Measurements from ENCODE around the gene MYL4.
"Not testable (repeated sequence)": the region's sequence is repeated elsewhere in the genome, so short reads cannot be mapped to it uniquely, and the experiment has no call there.

The MYL4 gene

GRCh38 chr17:47203984-47204721, 5.0 kb upstream of the MYL4 start:
- no peaks in the 10 kb centered on the region for H3K27me3 Mint-ChIP-seq
- H3K9me3 Mint-ChIP-seq: no peaks in the 10 kb centered on the region
- DNase-seq: peak; percentile 26 to 39 (median 31)
- peak; percentile 61 for ATAC-seq (replicated peaks)
- no peaks in the 10 kb centered on the region for H3K36me3 Mint-ChIP-seq (ENCODE audit: insufficient read depth)
- H3K4me1 Mint-ChIP-seq (ENCODE audit: low read depth in 2 of 2): peaks cover 40 to 48% of the 10 kb centered on the region in 2 donors
- peak overlapping the region; percentile 57 to 95 for H3K27ac Mint-ChIP-seq
- H3K4me3 Mint-ChIP-seq: peak overlapping the region; percentile 76 to 83

DNA sequence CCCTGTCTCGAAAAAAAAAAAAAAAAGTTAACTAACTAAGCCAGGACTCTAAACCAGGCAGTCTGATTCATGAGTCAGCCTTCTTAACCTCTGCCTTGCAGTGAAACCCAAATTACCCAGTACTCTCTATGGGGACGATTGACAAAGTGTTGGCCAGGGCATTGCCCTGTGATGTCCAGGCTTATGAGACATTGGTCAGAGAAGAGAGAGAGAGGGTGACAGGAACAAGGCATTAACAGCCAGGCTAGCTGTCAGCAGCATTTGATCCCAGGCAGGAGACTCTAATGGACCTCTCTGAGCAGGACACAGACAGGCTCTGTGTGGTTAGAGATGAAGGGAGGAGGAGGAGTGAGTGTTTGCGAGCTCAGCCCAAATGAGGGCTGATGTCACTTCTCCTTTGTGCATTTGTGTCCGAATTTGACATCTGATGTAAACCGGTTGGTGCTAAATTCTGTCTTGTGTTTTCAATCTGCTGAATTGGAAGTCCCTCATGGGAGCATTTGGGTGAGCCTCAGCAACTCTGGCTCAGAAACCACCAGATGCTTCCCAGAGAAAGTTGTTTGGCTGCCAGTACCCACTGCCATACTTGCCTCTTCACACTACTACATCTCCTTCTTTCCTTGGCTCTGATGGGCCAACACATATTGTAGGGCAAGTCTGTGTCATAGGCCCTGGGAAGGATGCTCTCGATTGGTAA, 4.3 kb upstream of the MYL4 start:
- Mint-ChIP-seq H3K27me3 (no peaks in the 10 kb centered on the region), H3K4me3 (peak overlapping the region; percentile 76 to 83), H3K4me1 (ENCODE audit: low read depth in 2 of 2) (peaks cover 40 to 52% of the 10 kb centered on the region in 2 donors), H3K36me3 (ENCODE audit: insufficient read depth) (no peaks in the 10 kb centered on the region), H3K9me3 (no peaks in the 10 kb centered on the region), H3K27ac (peak overlapping the region; percentile 57 to 95)
- peak; percentile 66 for ATAC-seq (replicated peaks)
- peak in 2 of 3 experiments; percentile 18 to 42 for DNase-seq

- Mint-ChIP-seq H3K4me3 (peak overlapping the region; percentile 76 to 83), H3K27me3 (no peaks in the 10 kb centered on the region), H3K36me3 (ENCODE audit: insufficient read depth) (no peaks in the 10 kb centered on the region), H3K4me1 (ENCODE audit: low read depth in 2 of 2) (peaks cover 38 to 51% of the 10 kb centered on the region in 2 donors), H3K27ac (peak overlapping the region; percentile 57 to 95), H3K9me3 (no peaks in the 10 kb centered on the region)
- peak; percentile 51 to 58 (median 53) for DNase-seq
- peak; percentile 75 for ATAC-seq (replicated peaks)
Measured at GRCh38 chr17:47205419-47205963, 3.7 kb upstream of the MYL4 start.

DNA sequence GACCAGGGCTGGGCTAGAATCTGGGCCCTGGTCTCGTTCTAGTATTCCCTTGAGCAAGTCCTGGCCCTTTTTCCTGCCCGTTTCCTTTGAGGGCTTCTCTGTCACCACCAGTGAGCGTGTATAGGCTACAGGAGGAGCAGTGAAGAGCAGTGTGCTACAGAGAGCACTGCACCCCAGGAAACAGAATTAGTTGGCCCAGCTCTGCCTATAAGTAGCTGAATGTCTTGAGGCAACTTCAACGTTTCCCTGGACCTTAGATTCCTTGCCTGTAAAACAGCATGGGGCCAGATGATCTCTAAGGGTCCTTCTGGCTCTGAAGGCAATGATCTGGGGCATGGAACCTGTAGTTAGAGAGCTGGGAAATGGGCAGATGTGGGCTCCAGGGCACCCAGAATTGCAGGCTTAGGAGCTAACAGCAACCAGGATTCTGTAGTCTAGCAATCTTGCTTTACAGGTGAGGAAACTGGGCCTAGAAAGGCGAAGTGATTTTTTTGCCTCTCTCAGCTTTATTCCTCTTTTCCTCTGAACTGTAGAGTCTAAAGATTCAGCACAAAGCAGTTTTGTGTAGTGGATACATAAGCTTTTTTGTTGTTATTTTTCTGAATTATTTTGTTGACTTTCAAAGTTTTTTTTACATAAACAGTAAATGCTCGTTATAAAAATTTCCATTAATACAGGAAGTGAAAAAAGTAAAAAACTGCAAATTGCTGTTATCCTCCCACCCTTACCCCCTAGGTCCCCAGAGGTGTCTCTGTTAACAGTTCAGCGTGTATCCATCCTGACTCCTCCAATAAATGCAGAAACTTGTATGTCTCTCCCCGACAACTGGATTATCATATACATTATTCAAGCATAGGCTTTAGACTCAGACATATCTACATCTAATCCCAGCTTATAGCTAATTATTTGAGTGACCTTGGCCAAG, 1.7 kb upstream of the MYL4 start:
- H3K27me3 Mint-ChIP-seq: no peaks in the 10 kb centered on the region
- no peak overlapping the region for H3K4me3 Mint-ChIP-seq
- peaks cover 37 to 50% of the 10 kb centered on the region in 2 donors for H3K4me1 Mint-ChIP-seq (ENCODE audit: low read depth in 2 of 2)
- peak overlapping the region; percentile 57 to 95 for H3K27ac Mint-ChIP-seq
- DNase-seq (no peak), ATAC-seq (replicated peaks) (no peak)
- H3K36me3 Mint-ChIP-seq (ENCODE audit: insufficient read depth): peaks cover 3% of the 10 kb centered on the region
- no peaks in the 10 kb centered on the region for H3K9me3 Mint-ChIP-seq

- Mint-ChIP-seq H3K36me3 (ENCODE audit: insufficient read depth) (peaks cover 3% of the 10 kb centered on the region), H3K27ac (no peak overlapping the region), H3K27me3 (no peaks in the 10 kb centered on the region), H3K9me3 (no peaks in the 10 kb centered on the region), H3K4me3 (no peak overlapping the region), H3K4me1 (ENCODE audit: low read depth in 2 of 2) (peaks cover 26 to 34% of the 10 kb centered on the region in 2 donors)
- DNase-seq (no peak), ATAC-seq (replicated peaks) (no peak)
Measured at GRCh38 chr17:47209499-47209898, 351 bp downstream of the MYL4 start.

- Mint-ChIP-seq H3K27ac (no peak overlapping the region), H3K36me3 (ENCODE audit: insufficient read depth) (peaks cover 3% of the 10 kb centered on the region), H3K9me3 (no peaks in the 10 kb centered on the region), H3K4me3 (no peak overlapping the region), H3K27me3 (no peaks in the 10 kb centered on the region), H3K4me1 (ENCODE audit: low read depth in 2 of 2) (peaks cover 20 to 28% of the 10 kb centered on the region in 2 donors)
- no peak for ATAC-seq (replicated peaks)
- no peak for DNase-seq
Measured at GRCh38 chr17:47210105-47210504, 957 bp downstream of the MYL4 start.

- Mint-ChIP-seq H3K36me3 (ENCODE audit: insufficient read depth) (peaks cover 3% of the 10 kb centered on the region), H3K27ac (peak overlapping the region; percentile 4 to 29), H3K27me3 (no peaks in the 10 kb centered on the region), H3K4me1 (ENCODE audit: low read depth in 2 of 2) (peaks cover 13 to 21% of the 10 kb centered on the region in 2 donors), H3K4me3 (no peak overlapping the region), H3K9me3 (no peaks in the 10 kb centered on the region)
- no peak for DNase-seq
- no peak for ATAC-seq (replicated peaks)
Measured at GRCh38 chr17:47210779-47211178, 1.6 kb downstream of the MYL4 start.

- DNase-seq: no peak
- Mint-ChIP-seq H3K36me3 (ENCODE audit: insufficient read depth) (peaks cover 3% of the 10 kb centered on the region), H3K27ac (peak overlapping the region in 1 of 2 donors; percentile 14), H3K9me3 (no peaks in the 10 kb centered on the region), H3K4me1 (ENCODE audit: low read depth in 2 of 2) (peaks cover 8 to 16% of the 10 kb centered on the region in 2 donors), H3K27me3 (no peaks in the 10 kb centered on the region), H3K4me3 (no peak overlapping the region)
- no peak for ATAC-seq (replicated peaks)
Measured at GRCh38 chr17:47212458-47212857, 3.3 kb downstream of the MYL4 start.

- H3K9me3 Mint-ChIP-seq: no peaks in the 10 kb centered on the region
- H3K27ac Mint-ChIP-seq: no peak overlapping the region
- ATAC-seq (replicated peaks) (no peak), DNase-seq (no peak)
- H3K36me3 Mint-ChIP-seq (ENCODE audit: insufficient read depth): peaks cover 3% of the 10 kb centered on the region
- peaks cover 7 to 20% of the 10 kb centered on the region in 2 donors for H3K4me1 Mint-ChIP-seq (ENCODE audit: low read depth in 2 of 2)
- H3K27me3 Mint-ChIP-seq: no peaks in the 10 kb centered on the region
- H3K4me3 Mint-ChIP-seq: no peak overlapping the region
Measured at GRCh38 chr17:47213540-47213939, 4.4 kb downstream of the MYL4 start.

- Mint-ChIP-seq H3K9me3 (no peaks in the 10 kb centered on the region), H3K4me1 (ENCODE audit: low read depth in 2 of 2) (peaks cover 21 to 22% of the 10 kb centered on the region in 2 donors), H3K27me3 (no peaks in the 10 kb centered on the region), H3K4me3 (no peak overlapping the region), H3K36me3 (ENCODE audit: insufficient read depth) (peaks cover 3% of the 10 kb centered on the region), H3K27ac (no peak overlapping the region)
- no peak for ATAC-seq (replicated peaks)
- no peak for DNase-seq
Measured at GRCh38 chr17:47214931-47215330, 5.8 kb downstream of the MYL4 start.

DNA sequence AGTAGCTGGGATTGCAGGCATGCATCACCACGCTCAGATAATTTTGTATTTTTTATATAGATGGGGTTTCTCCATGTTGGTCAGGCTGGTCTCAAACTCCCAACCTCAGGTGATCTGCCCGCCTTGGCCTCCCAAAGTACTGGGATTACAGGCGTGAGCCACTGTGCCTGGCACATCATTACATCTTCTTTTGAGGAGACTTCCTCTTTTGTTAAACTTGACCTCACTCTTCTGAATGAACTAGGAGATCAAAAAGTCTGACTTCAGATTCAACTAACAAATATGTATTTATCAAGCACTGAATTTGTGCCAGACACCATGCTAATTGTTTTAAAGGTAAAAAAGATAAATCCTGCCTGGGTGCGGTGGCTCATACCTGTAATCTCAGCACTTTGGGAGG, 7.7 kb downstream of the MYL4 start:
- H3K36me3 Mint-ChIP-seq (ENCODE audit: insufficient read depth); H3K9me3 Mint-ChIP-seq; H3K4me3 Mint-ChIP-seq; ATAC-seq (replicated peaks); H3K27me3 Mint-ChIP-seq; DNase-seq: not testable (repeated sequence)
- peaks cover 37 to 38% of the 10 kb centered on the region in 2 donors for H3K4me1 Mint-ChIP-seq (ENCODE audit: low read depth in 2 of 2)
- peak overlapping the region; percentile 52 to 66 for H3K27ac Mint-ChIP-seq

DNA sequence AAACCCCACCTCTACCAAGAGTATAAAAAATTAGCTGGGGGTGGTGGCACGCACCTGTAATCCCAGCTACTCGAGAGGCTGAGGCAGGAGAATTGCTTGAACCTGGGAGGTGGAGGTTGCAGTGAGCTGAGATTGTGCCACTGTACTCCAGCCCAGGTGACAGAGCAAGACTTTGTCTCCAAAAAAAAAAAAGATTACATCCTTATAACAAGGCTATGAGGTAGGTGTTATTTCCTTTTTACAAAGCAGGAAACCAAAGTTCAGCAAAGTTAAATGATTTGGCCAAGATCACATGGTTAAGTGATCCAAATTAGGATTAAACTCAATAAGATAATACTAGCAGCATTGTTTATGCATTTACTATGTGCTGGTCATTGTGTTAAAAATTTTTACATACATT, 8.1 kb downstream of the MYL4 start:
- Mint-ChIP-seq H3K4me3 (peak overlapping the region in 1 of 2 donors; percentile 6), H3K27ac (peak overlapping the region; percentile 52 to 66), H3K4me1 (ENCODE audit: low read depth in 2 of 2) (peaks cover 37 to 38% of the 10 kb centered on the region in 2 donors)
- not testable (repeated sequence) for H3K36me3 Mint-ChIP-seq (ENCODE audit: insufficient read depth); H3K9me3 Mint-ChIP-seq; H3K27me3 Mint-ChIP-seq
- peak in 1 of 3 experiments; percentile 22 for DNase-seq
- ATAC-seq (replicated peaks): peak; percentile 76

- Mint-ChIP-seq H3K4me1 (ENCODE audit: low read depth in 2 of 2) (peaks cover 37 to 38% of the 10 kb centered on the region in 2 donors), H3K27ac (peak overlapping the region; percentile 49 to 90), H3K36me3 (ENCODE audit: insufficient read depth) (peaks cover 4% of the 10 kb centered on the region), H3K4me3 (peak overlapping the region; percentile 43 to 85), H3K27me3 (no peaks in the 10 kb centered on the region), H3K9me3 (no peaks in the 10 kb centered on the region)
- no peak for ATAC-seq (replicated peaks)
- DNase-seq: no peak
Measured at GRCh38 chr17:47218896-47219430, 9.8 kb downstream of the MYL4 start.

Data from effector memory CD8-positive, alpha-beta T cell (primary cell).